ENCODE measurements around the gene HOXA4.

DNA sequence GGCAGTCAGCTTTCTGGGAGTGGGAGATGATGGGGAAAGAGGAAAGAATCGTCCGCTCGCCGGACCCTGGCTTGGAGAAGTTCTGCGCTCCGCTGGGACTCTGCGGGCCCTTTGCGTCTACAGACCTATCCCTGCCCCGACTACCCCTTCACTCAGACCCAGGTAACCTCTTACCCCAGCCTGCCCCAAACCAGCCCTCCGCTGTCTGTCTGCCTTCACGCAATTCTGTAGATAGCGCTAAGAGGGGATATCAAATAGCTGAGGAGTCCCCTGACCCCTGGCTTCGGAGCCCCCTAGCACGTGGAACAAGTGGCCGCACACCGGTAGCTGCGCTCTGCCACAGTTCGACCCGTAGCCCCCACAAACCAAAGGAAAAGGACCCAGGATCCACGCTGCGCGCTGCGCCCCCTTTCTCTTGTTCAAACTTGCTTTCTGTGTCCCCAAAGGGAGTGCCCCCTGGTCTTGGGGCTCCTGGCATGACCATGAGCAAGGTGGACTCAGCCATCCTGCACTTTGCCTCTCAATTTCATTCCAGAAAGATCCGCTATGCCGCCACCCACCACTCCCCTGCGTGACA lies 7.0 kb downstream of the HOXA4 start:
- no peak for TF ChIP-seq JUND (IDR thresholded peaks at IDR 0.05)
- TF ChIP-seq, protein P1, sequence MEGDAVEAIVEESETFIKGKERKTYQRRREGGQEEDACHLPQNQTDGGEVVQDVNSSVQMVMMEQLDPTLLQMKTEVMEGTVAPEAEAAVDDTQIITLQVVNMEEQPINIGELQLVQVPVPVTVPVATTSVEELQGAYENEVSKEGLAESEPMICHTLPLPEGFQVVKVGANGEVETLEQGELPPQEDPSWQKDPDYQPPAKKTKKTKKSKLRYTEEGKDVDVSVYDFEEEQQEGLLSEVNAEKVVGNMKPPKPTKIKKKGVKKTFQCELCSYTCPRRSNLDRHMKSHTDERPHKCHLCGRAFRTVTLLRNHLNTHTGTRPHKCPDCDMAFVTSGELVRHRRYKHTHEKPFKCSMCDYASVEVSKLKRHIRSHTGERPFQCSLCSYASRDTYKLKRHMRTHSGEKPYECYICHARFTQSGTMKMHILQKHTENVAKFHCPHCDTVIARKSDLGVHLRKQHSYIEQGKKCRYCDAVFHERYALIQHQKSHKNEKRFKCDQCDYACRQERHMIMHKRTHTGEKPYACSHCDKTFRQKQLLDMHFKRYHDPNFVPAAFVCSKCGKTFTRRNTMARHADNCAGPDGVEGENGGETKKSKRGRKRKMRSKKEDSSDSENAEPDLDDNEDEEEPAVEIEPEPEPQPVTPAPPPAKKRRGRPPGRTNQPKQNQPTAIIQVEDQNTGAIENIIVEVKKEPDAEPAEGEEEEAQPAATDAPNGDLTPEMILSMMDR (IDR thresholded peaks at IDR 0.05 in 2 of 3, conservative IDR thresholded peaks at IDR 0.05 in 1 of 3; ENCODE audit: borderline replicate concordance in 1 of 3, insufficient read depth in 1 of 3, low read depth in 2 of 3, low read length in 2 of 3) = no peak
- TF ChIP-seq, protein P2, sequence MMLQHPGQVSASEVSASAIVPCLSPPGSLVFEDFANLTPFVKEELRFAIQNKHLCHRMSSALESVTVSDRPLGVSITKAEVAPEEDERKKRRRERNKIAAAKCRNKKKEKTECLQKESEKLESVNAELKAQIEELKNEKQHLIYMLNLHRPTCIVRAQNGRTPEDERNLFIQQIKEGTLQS (IDR thresholded peaks at IDR 0.05) = no peak
- no peak for TF ChIP-seq TCF7L2 (IDR thresholded peaks at IDR 0.05; ENCODE audit: borderline replicate concordance, extremely low read depth, insufficient read depth, insufficient read length)
- no peak for TF ChIP-seq EZH2 (IDR thresholded peaks at IDR 0.05)
- no peak for TF ChIP-seq POLR2AphosphoS5 (IDR thresholded peaks at IDR 0.05; ENCODE audit: low read depth, low read length)
- no peak for TF ChIP-seq POLR2A (IDR thresholded peaks at IDR 0.05; ENCODE audit: borderline replicate concordance, extremely low read depth, insufficient read depth, insufficient read length)
- no peak for TF ChIP-seq EZH2phosphoT487 (IDR thresholded peaks at IDR 0.05; ENCODE audit: borderline replicate concordance)
